Tibial artery (tissue), 4 donors: ENCODE data around the gene JMJD1C.

ENCODE experiments used
- DNase-seq, 2 donors: peaks; one replicate each; pipeline ENCODE4 v3.0.0-alpha.2; 2019
- H3K27ac ChIP-seq, 2 donors: fragments of 200-600 bp; sonication (generic) in 1 of 2; 1 replicate in 1 of 2; 2 replicates in 1 of 2; pipeline ENCODE4 v1.5.1; 2018 to 2019; ENCODE audit warnings: mild to moderate bottlenecking in 1 of 2
- H3K27me3 ChIP-seq, 2 donors: fragments of 200-600 bp; sonication (generic) in 1 of 2; one replicate each; pipeline versions ENCODE4 v1.5.1 to v1.6.0; 2016 to 2019
- H3K36me3 ChIP-seq, 3 donors: fragments of 200-600 bp; sonication (generic) in 2 of 3; one replicate each; pipeline ENCODE4 v1.5.1; 2016 to 2019; ENCODE audit warnings: mild to moderate bottlenecking in 2 of 3
- H3K4me1 ChIP-seq, 4 donors: fragments of 200-600 bp; sonication (generic) in 2 of 4; 1 replicate in 3 of 4; 2 replicates in 1 of 4; pipeline ENCODE4 v1.5.1; 2016 to 2019
- H3K4me3 ChIP-seq, 2 donors: fragments of 200-600 bp; sonication (generic) in 1 of 2; 1 replicate in 1 of 2; 2 replicates in 1 of 2; pipeline ENCODE4 v1.5.1; 2018 to 2019; ENCODE audit warnings: mild to moderate bottlenecking in 2 of 2
- H3K9me3 ChIP-seq, 3 donors: fragments of 200-600 bp; sonication (generic) in 1 of 3; one replicate each; pipeline ENCODE4 v1.5.1; 2016 to 2019
- intact Hi-C: fragments of 100-400 bp; cut with DNase I; formaldehyde crosslinking; loops from one replicate; pipeline ENCODE4 v1.15.0; 2023; ENCODE audit warnings: low total_unique reads
- TF ChIP-seq, protein P1 (sequence below), 2 experiments: fragments of 200-600 bp in 1 of 2; fragments of 450-650 bp in 1 of 2; IDR thresholded peaks; one replicate each; pipeline ENCODE4 v1.5.1; 2017 to 2019; ENCODE audit warnings: antibody characterized with exemption in 2 of 2, mild to moderate bottlenecking in 1 of 2, moderate library complexity in 1 of 2

The JMJD1C gene

DNA sequence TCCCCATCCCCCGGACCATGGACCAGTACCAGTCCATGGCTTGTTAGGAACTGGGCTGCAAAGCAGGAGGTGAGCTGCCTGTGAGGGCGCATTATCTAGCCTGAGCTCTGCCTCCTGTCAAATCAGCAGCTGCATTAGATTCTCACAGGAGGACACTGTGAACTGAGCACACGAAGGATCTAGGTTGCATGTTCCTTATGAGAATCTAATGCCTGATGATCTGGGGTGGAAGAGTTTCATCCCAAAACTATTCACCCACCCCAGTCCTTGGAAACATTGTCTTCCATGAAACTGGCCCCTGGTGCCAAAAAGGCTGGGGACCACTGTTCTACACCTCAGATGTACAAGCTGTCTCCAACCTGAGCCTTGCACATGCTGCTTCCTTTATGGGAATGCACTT is 24.1 kb upstream of the JMJD1C start:
- Histone ChIP-seq H3K9me3 (no peaks in the 10 kb centered on the region), H3K27me3 (no peaks in the 10 kb centered on the region), H3K4me3 (no peak overlapping the region), H3K4me1 (peaks cover 0 to 61% (median 22%) of the 10 kb centered on the region in 4 donors), H3K36me3 (no peaks in the 10 kb centered on the region), H3K27ac (no peak overlapping the region)
- TF ChIP-seq, protein P1, sequence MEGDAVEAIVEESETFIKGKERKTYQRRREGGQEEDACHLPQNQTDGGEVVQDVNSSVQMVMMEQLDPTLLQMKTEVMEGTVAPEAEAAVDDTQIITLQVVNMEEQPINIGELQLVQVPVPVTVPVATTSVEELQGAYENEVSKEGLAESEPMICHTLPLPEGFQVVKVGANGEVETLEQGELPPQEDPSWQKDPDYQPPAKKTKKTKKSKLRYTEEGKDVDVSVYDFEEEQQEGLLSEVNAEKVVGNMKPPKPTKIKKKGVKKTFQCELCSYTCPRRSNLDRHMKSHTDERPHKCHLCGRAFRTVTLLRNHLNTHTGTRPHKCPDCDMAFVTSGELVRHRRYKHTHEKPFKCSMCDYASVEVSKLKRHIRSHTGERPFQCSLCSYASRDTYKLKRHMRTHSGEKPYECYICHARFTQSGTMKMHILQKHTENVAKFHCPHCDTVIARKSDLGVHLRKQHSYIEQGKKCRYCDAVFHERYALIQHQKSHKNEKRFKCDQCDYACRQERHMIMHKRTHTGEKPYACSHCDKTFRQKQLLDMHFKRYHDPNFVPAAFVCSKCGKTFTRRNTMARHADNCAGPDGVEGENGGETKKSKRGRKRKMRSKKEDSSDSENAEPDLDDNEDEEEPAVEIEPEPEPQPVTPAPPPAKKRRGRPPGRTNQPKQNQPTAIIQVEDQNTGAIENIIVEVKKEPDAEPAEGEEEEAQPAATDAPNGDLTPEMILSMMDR (IDR thresholded peaks at IDR 0.05) = no peak
- intact Hi-C loops = no loop called here
- no peak for DNase-seq

DNA sequence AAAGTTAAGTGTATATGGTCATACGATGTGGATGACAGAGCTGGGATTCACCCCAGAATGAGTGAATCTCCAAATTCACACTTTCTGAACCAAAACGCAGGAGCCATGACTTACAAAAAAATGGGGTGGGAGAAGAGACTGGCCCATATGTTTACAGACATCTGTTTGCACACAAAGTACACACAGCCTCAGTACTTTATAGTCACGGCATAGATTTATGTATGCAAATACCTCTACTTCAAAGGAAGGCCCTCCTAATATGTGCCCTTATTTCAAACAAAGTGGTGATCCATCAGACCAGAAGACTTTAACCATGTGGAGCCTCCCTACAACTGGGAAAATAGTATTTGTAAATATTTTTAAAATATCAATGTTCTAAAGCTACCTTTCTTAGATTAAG is 22.2 kb upstream of the JMJD1C start:
- H3K27me3 ChIP-seq = no peaks in the 10 kb centered on the region
- peaks cover 0 to 50% (median 22%) of the 10 kb centered on the region in 4 donors for H3K4me1 ChIP-seq
- H3K4me3 ChIP-seq = no peak overlapping the region
- H3K27ac ChIP-seq = no peak overlapping the region
- H3K9me3 ChIP-seq = no peaks in the 10 kb centered on the region
- TF ChIP-seq, protein P1 (IDR thresholded peaks at IDR 0.05) = no peak
- H3K36me3 ChIP-seq = no peaks in the 10 kb centered on the region
- intact Hi-C loops = no loop called here
- no peak for DNase-seq

DNA sequence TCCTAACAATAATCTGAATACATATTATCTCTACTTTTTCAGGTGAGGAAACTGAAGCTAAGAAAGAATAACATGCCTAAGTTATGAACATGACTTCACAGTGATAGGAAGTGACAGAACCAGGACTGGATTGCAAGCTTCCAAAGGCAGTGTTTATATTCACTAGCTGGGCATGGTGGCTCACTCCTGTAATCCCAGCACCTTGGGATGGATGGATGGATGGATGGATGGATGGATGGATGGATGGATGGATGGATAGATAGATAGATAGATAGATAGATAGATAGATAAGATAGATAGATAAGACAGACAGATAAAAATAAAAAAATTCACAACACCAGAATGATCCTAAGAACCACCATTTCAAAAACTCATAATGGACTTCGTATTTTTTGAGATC is 18.2 kb upstream of the JMJD1C start:
- Histone ChIP-seq H3K36me3 (no peaks in the 10 kb centered on the region), H3K27ac (no peak overlapping the region), H3K4me1 (peaks cover 0 to 30% (median 11%) of the 10 kb centered on the region in 4 donors), H3K9me3 (no peaks in the 10 kb centered on the region), H3K27me3 (no peaks in the 10 kb centered on the region), H3K4me3 (no peak overlapping the region)
- TF ChIP-seq, protein P1 (IDR thresholded peaks at IDR 0.05) = no peak
- no peak for DNase-seq
- intact Hi-C loops = no loop called here

DNA sequence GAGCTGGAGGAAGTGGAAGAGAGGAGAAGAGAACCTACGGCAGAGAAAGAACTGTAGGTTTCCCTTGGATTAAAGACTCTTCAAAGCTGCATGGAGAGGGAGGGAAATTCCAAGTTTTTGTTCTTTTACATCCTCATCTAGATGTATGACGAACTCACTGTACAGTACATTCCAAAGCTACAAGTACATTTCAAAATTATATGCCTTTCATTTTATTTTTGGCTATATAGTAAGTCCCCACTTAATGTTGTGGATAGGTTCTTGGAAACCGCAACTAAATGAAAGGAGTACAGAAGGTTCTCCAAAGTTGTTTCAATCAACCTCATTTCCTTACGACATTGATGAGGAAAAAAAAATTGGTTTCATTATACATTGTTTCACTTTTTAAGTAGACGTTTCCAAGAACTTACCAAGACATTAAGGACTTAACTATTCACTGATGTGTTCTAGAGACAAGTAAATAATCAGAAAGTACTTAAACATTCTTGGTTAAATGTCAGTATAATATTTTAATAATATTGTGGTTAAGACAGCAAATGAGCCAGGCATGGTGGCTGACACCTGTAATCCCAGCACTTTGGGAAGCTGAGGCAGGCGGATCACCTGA is 16.1 kb upstream of the JMJD1C start:
- no peaks in the 10 kb centered on the region for H3K36me3 ChIP-seq
- TF ChIP-seq, protein P1 (IDR thresholded peaks at IDR 0.05) = no peak
- H3K27ac ChIP-seq = no peak overlapping the region
- no peak for DNase-seq
- H3K4me3 ChIP-seq = no peak overlapping the region
- intact Hi-C loops = no loop called here
- no peaks in the 10 kb centered on the region for H3K27me3 ChIP-seq
- H3K9me3 ChIP-seq = no peaks in the 10 kb centered on the region
- peaks cover 0 to 22% (median 6%) of the 10 kb centered on the region in 4 donors for H3K4me1 ChIP-seq

DNA sequence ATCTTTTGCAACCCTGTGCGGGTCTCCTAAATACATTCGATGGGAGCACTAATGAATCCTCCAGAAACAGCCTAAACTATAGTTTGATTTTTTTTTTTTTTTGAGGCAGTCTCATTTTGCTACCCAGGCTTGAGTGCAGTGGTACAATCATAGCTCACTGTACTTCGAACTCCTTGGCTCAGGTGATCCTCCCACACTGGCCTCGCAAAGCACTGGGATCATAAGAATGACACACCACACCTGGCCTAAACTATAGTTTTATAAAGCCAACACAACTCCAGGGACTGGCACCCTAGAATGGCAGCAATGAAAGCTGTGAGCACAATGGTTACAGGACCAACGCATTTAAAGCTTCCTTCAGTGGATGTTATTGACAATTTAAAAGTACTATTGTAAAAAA is 14.5 kb upstream of the JMJD1C start:
- Histone ChIP-seq H3K9me3 (no peaks in the 10 kb centered on the region), H3K4me1 (peaks cover 0 to 16% (median 0%) of the 10 kb centered on the region in 4 donors), H3K27me3 (no peaks in the 10 kb centered on the region), H3K36me3 (no peaks in the 10 kb centered on the region), H3K4me3 (no peak overlapping the region), H3K27ac (no peak overlapping the region)
- intact Hi-C loops = no loop called here
- no peak for DNase-seq
- TF ChIP-seq, protein P1 (IDR thresholded peaks at IDR 0.05) = no peak

DNA sequence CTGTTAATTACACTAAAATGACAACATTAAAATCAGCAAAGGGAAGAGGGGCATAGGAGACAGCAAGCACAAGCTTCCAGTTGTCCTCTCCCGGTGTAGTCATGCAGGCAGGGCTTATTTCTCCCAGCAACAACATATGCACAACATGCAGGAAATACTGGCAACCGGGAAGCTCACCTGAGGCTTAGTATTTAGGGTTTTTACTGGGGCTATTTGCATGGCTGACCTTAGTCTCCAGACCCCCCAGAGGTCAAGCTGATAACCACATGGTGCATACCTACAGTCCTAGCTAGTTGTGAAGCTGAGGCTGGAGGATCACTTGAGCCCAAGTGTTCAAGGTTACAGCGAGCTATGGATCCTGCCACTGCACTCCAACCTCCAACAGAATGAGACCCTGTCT is 12.8 kb upstream of the JMJD1C start:
- Histone ChIP-seq H3K27me3 (no peaks in the 10 kb centered on the region), H3K36me3 (no peaks in the 10 kb centered on the region), H3K4me3 (no peak overlapping the region), H3K4me1 (peaks cover 0 to 13% (median 0%) of the 10 kb centered on the region in 4 donors), H3K9me3 (no peaks in the 10 kb centered on the region), H3K27ac (no peak overlapping the region)
- no peak for DNase-seq
- TF ChIP-seq, protein P1 (IDR thresholded peaks at IDR 0.05) = no peak
- intact Hi-C loops = no loop called here
